Activated T-helper 2 cell treated with anti-CD3 and anti-CD28 coated beads, Interferon-gamma antibody, Interleukin-2, Interleukin-4, amounts not matched to agents 10 μg/mL and 5 μg/mL and 100 μg/mL, durations not matched to agents 14 hours and 24 hours and 36 hours (primary cell): Measurements from ENCODE around the gene CBX1. TPM values are rescaled to one million over a fixed set of nuclear protein-coding genes. Genes with fewer than 3 reads are reported as not detected.
A peak's percentile ranks its signal among the peaks of the same experiment; 100 is the strongest.

Experiments used
- DNase-seq: peaks from one replicate; pipeline ENCODE4 v3.0.0; 2021; ENCODE audit warnings: low spot score
- H3K27ac Mint-ChIP-seq: one replicate; pipeline ENCODE4 v1.8.0; 2021; ENCODE audit warnings: mixed read lengths
- H3K27me3 Mint-ChIP-seq: one replicate; pipeline ENCODE4 v1.8.0; 2021; ENCODE audit warnings: low read depth, mixed read lengths
- H3K36me3 Mint-ChIP-seq: one replicate; pipeline ENCODE4 v1.8.0; 2021; ENCODE audit warnings: low read depth, mixed read lengths
- H3K4me1 Mint-ChIP-seq: one replicate; pipeline ENCODE4 v1.8.0; 2021; ENCODE audit warnings: low read depth, mixed read lengths
- H3K4me3 Mint-ChIP-seq: one replicate; pipeline ENCODE4 v1.8.0; 2021; ENCODE audit warnings: low read depth, mild to moderate bottlenecking, moderate library complexity, mixed read lengths
- H3K9me3 Mint-ChIP-seq: one replicate; pipeline ENCODE4 v1.8.0; 2021; ENCODE audit warnings: mixed read lengths
- intact Hi-C: fragments of 100-400 bp; cut with micrococcal nuclease; formaldehyde crosslinking; loops from one replicate; pipeline ENCODE4 v1.15.1; 2023
- total RNA-seq: library from RNA; stranded (reverse); gene quantifications from 2 replicates; pipeline ENCODE4 v1.2.3, GENCODE V29; 2022

CBX1 gene
- total RNA-seq, 1 donor from 2014 or later: 64.5 TPM

DNA sequence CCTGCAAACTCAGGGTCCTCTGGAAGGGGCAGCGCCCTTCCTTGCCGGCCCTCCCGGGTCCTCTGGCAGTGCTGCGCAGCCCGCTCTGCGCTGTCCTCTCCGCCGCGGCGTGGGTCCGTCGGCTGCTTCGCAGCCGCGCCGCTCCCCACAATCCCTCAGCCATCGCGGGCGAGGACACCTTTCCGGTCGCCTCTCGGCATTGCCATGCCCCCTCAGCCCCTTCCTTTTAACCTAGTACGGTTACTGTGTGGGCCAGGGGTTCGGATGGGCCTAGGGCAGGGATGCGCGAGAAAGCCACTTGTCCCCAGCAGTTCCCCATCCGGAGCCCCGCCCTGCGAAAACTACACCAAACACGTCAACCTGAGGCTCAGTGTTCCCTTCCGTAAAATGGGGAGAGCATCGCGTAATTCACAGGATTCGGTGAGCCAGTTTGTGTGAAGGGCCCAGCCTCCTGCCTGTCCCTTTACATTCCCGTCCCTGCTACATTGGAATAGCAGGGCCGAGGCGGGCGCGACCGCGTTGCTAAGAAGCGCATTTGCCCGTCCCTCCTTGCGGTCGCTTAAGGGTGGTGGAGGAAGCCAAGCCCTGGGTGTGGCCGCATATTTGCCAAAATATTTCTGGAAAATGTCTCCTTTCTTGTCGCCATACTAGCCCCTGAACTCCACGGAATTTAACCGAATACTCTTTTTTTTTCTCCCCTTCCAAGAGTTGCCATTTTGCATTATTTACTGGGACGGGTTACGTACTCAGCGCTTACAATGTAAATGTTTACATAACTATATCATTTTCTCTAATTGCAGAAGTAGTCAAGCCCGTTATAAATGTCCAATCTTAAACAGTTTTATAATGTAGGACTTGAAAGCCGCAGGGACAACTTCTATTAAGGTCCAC lies 76.9 kb downstream of the CBX1 start:
- intact Hi-C loops: loop anchor here (1.0 to 10.0 kb wide), 8 partner anchors 24 to 594 kb away; partner anchors contain the start of genes CBX1, CDK5RAP3 and NFE2L1
- Mint-ChIP-seq H3K4me1 (peaks cover 28% of the 10 kb centered on the region), H3K9me3 (no peaks in the 10 kb centered on the region), H3K27me3 (peaks cover 32% of the 10 kb centered on the region), H3K4me3 (peak overlapping the region; percentile 86), H3K27ac (peak overlapping the region; percentile 82), H3K36me3 (no peaks in the 10 kb centered on the region)
- peak; percentile 57 for DNase-seq

DNA sequence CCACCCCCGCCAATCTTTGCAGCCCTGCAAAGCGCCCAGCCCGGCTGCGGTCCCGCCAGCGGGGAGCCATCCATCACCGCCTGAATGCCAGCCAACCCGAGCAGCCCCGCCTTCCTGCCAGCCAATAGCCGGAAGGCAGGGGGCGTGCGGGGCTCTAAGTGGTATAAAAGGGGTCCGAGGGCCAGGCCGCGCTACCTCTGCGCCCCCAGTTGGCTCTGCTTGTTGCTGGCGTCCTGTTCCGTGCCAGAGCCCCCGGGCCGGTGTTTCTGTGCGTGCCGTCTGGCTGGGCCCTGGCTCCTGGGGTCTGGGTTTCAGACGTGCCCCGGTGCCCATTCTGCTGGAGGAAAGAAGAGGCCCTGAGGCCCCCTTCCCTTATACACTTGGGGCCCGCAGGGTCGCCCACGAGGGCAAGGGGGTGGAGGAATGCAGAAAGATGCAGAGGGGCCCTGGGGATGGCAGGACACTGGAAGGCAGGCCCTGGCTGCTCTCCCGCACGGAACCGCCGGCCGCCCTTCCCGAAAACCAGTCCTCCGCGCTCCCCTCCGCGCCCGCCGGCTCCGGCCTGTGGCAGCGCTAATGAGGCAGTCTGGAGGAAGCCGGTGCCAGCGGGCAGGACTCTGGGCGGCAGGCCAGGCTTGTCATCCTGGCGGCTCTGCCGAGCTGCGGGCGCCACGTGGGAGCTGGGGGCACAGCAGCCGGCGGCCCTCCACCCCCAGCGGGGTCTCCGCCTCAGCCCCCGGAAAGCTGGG lies 77.7 kb downstream of the CBX1 start:
- no peak for DNase-seq
- peaks cover 29% of the 10 kb centered on the region for H3K27me3 Mint-ChIP-seq
- H3K27ac Mint-ChIP-seq: no peak overlapping the region
- H3K9me3 Mint-ChIP-seq: no peaks in the 10 kb centered on the region
- intact Hi-C loops: loop anchor here (2.0 to 10.0 kb wide), 2 partner anchors 53 to 221 kb away; partner anchors contain the start of gene CDK5RAP3
- H3K36me3 Mint-ChIP-seq: no peaks in the 10 kb centered on the region
- H3K4me3 Mint-ChIP-seq: peak overlapping the region; percentile 52
- H3K4me1 Mint-ChIP-seq: peaks cover 31% of the 10 kb centered on the region

DNA sequence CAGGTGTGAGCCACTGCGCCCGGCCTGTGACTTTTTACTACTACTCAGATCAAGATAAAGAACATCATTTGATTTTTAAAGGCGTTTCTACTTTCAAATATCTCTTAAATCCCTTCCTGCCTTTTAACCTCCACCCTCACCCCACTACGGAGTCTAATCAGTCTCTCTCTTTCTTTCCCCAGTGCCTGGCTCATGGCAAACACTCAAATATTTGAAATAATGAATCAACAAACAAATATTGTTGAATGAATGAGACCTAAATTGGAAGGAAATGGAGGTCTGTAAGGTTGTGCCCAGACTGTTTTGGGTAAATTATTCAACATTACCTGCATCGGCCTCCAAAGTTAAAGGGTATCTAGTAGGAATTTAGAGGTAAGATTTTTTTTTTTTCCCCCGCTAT lies 78.4 kb downstream of the CBX1 start:
- H3K4me3 Mint-ChIP-seq: no peak overlapping the region
- no peaks in the 10 kb centered on the region for H3K36me3 Mint-ChIP-seq

GRCh38 chr17:48021934-48022333 lies 79.3 kb downstream of the CBX1 start:
- no peak overlapping the region for H3K27ac Mint-ChIP-seq
- H3K9me3 Mint-ChIP-seq: no peaks in the 10 kb centered on the region
- H3K4me3 Mint-ChIP-seq: no peak overlapping the region
- no peaks in the 10 kb centered on the region for H3K36me3 Mint-ChIP-seq
- H3K27me3 Mint-ChIP-seq: peaks cover 28% of the 10 kb centered on the region
- peaks cover 41% of the 10 kb centered on the region for H3K4me1 Mint-ChIP-seq
- intact Hi-C loops: loop anchor here (10.0 kb wide), 1 partner anchor 223 kb away; no protein-coding TSS in a partner anchor
- DNase-seq: no peak

More for the DNA sequence above, 78.4 kb downstream of the CBX1 start:
- Mint-ChIP-seq H3K4me1 (peaks cover 36% of the 10 kb centered on the region), H3K27me3 (peaks cover 29% of the 10 kb centered on the region), H3K27ac (no peak overlapping the region), H3K9me3 (no peaks in the 10 kb centered on the region)
- DNase-seq: no peak
- intact Hi-C loops: loop anchor here (10.0 kb wide), 1 partner anchor 222 kb away; no protein-coding TSS in a partner anchor

Other genes starting within 250 kb of the CBX1 start
- gene SP2, start 205.2 kb downstream of the CBX1 start, total RNA-seq: 16.5 and 19.7 TPM in 2 replicates
- gene PNPO, start 159.9 kb downstream of the CBX1 start, total RNA-seq: 41.0 and 45.9 TPM in 2 replicates
- not detected in 2 replicates for gene PRR15L, start 143.6 kb downstream of the CBX1 start, total RNA-seq
- gene CDK5RAP3, start 130.4 kb downstream of the CBX1 start, total RNA-seq: 192 and 199 TPM in 2 replicates
- 5.7 and 5.9 TPM in 2 replicates for gene COPZ2, start 63.7 kb downstream of the CBX1 start, total RNA-seq
- gene NFE2L1, start 53.1 kb downstream of the CBX1 start, total RNA-seq: 66.2 and 71.3 TPM in 2 replicates
- gene SNX11, start 6.3 kb upstream of the CBX1 start, total RNA-seq: 28.4 and 29.8 TPM in 2 replicates